Fibroblast of lung (primary cell): ENCODE results near the gene RFNG.

Experiments used
- EZH2 ChIP-seq: IDR thresholded peaks from 2 replicates; pipeline ENCODE4 v1.5.1; 2012; ENCODE audit warnings: low read length, control low read depth, mild to moderate bottlenecking; ENCODE audit errors: missing control alignments
- TF ChIP-seq, protein P1 (sequence below), 2 donors: IDR thresholded peaks in 1 of 2; conservative IDR thresholded peaks in 1 of 2; 1 replicate in 1 of 2; 2 replicates in 1 of 2; pipeline ENCODE4 v1.5.1; 2011 to 2012; ENCODE audit warnings: low read length in 2 of 2, control low read depth in 1 of 2, inconsistent platforms in 1 of 2, low read depth in 1 of 2, mild to moderate bottlenecking in 1 of 2

DNA sequence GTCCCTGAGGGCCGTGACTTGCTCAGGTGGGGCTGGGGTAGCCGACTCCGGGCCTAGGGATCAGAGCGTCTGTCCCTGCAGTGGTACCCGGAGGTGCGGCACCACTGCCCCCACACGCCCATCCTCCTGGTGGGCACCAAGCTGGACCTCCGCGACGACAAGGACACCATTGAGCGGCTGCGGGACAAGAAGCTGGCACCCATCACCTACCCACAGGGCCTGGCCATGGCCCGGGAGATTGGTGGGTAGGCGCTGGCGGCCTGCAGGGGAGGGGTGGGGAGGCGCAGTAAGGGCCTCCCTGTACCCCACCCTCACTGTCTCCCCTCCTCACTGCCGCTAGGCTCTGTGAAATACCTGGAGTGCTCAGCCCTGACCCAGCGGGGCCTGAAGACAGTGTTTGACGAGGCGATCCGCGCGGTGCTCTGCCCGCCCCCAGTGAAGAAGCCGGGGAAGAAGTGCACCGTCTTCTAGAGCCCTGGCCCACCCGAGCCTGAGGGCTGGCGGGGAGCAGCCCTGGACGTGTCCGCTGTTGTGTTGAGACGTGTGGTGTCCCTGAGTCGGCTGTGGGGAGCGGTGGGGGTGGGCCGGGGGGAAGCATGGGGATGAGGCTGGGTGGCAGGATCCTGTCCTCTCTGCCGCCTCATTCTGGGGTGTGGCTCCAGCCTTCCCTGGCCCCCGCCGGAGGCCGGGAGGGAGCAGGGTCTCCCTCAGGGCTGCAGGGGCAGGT, 18.1 kb downstream of the RFNG start:
- TF ChIP-seq, protein P1, sequence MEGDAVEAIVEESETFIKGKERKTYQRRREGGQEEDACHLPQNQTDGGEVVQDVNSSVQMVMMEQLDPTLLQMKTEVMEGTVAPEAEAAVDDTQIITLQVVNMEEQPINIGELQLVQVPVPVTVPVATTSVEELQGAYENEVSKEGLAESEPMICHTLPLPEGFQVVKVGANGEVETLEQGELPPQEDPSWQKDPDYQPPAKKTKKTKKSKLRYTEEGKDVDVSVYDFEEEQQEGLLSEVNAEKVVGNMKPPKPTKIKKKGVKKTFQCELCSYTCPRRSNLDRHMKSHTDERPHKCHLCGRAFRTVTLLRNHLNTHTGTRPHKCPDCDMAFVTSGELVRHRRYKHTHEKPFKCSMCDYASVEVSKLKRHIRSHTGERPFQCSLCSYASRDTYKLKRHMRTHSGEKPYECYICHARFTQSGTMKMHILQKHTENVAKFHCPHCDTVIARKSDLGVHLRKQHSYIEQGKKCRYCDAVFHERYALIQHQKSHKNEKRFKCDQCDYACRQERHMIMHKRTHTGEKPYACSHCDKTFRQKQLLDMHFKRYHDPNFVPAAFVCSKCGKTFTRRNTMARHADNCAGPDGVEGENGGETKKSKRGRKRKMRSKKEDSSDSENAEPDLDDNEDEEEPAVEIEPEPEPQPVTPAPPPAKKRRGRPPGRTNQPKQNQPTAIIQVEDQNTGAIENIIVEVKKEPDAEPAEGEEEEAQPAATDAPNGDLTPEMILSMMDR (conservative IDR thresholded peaks at IDR 0.05 in 1 of 2, IDR thresholded peaks at IDR 0.05 in 1 of 2; ENCODE audit: low read depth in 1 of 2, low read length in 2 of 2): no peak
- no peak for TF ChIP-seq EZH2
